IPS DF 4.7 (cell line): ENCODE data around the gene FBXW9.
"Not testable (repeated sequence)": the region's sequence is repeated elsewhere in the genome, so short reads cannot be mapped to it uniquely, and the experiment has no call there.

Experiments used
- DNase-seq: peaks from one replicate; pipeline ENCODE4 v3.0.0-alpha.2; 2013; ENCODE audit warnings: low spot score; ENCODE audit errors: extremely low read depth

Gene FBXW9

GRCh38 chr19:12656899-12657571 lies 39.4 kb downstream of the FBXW9 start:
- DNase-seq: no peak

- DNase-seq: no peak
Observed at GRCh38 chr19:12655546-12655945, 40.9 kb downstream of the FBXW9 start.

DNA sequence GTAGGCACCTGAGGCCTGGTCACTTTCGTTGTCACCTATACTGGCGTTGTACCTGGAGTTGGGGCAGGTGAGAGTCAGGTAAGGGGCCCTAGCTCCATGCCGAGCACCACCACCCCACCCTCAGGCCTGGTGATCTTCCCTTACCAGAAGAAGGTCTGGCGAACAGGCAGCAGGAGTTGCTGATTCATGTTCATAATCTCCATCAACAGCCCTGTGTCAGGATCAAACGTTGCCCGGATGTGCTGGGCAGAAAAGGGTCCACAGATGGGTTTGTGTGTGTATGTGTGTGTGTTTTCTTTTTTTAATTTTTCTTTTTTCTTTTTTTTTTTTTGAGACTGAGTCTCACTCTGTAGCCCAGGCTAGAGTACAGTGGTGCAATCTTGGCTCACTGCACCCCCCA lies 44.2 kb downstream of the FBXW9 start:
- no peak for DNase-seq

- no peak for DNase-seq
Observed at GRCh38 chr19:12649941-12650340, 46.5 kb downstream of the FBXW9 start.

DNA sequence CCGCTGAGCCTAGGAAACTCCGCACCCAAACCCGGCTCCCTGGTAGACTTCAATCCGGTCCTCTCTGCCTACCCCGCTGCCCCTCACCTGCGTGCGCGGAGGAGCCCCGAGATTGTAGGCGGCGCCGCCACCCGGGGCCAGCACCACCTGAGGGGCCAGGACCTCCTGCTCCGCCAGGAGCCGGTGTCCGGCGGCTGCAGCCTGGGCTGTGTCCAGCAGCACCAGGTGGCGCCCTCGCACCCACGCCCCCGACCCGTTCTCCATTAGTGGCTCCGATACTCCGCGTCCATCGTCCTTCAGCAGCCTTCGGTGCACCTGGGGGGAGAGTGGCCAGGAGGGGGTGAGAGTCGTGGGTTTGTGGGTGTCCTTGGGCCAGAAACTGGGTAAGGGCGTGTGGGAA lies 48.3 kb downstream of the FBXW9 start:
- no peak for DNase-seq

DNA sequence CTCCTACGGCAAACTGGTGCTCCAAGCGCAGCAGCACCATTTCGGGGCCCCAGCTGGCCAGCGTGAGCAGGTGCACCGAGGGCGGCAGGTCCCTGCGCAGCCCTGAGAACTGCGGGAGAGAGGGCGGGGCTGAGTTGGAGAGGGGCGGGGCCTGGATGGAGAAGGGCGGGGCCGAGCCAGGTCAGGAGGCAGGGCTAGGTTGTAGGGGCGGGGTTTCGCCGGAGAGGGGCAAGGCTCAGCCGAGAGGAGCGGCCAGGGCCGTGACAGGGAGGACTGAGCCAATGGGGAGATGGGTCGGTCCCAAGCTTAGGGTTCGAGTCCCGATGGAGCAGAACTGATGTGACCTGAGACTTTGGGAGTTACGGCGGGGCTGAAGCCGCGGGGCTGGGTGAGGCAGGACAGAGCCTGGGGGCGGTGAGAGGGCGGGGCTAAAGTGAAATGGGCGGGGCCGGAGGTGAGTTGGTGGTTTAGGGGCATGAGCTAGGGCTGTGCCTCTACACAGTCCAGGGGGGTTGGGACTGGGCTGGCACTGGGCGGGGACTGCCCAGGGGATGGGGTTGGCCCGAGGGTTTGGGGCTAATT lies 48.9 kb downstream of the FBXW9 start:
- DNase-seq: no peak

DNA sequence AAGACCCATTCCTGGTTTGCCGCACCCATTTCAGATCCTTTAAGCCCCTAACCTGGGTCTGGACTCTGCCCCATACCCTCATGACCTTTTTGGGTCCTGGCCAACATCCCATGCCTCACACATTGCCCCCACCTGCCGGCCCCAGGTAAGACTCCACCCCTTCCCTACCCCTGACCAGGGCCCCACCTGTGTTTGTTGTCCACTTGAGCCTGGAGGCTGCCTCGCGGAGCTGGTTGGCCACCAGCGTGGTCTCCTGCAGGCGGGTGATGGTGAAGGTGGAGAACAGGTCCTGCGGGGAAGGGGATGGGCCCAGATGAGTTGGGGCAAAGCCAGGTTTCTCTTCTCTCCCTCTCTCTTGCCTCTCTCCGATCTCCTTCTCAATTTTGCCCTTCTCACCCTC lies 49.4 kb downstream of the FBXW9 start:
- DNase-seq: no peak

GRCh38 chr19:12646551-12646950 lies 49.9 kb downstream of the FBXW9 start:
- no peak for DNase-seq

- not testable (repeated sequence) for DNase-seq
Observed at GRCh38 chr19:12643716-12644115, 52.7 kb downstream of the FBXW9 start.

- DNase-seq: no peak
Observed at GRCh38 chr19:12642506-12642905, 53.9 kb downstream of the FBXW9 start.

DNA sequence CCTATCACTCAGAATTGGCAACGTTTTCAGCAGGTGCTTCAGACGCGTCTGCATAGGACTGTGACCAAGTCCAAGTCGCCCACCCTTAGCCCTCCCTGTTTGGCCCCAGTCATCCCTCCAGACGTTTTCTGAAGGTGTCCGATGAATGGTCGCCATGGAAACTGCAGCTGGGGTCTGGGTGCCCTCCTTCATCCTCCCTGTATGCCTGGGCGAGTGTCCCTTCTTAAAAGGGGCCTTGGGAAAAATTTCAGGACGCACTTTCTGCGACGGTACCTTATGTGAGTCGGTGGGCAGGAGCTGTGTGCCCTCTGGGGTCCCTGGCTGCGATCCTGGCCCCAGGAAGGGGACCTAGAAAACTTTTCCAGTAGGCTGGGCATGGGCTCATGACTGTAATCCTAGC lies 55.0 kb downstream of the FBXW9 start:
- DNase-seq: no peak

DNA sequence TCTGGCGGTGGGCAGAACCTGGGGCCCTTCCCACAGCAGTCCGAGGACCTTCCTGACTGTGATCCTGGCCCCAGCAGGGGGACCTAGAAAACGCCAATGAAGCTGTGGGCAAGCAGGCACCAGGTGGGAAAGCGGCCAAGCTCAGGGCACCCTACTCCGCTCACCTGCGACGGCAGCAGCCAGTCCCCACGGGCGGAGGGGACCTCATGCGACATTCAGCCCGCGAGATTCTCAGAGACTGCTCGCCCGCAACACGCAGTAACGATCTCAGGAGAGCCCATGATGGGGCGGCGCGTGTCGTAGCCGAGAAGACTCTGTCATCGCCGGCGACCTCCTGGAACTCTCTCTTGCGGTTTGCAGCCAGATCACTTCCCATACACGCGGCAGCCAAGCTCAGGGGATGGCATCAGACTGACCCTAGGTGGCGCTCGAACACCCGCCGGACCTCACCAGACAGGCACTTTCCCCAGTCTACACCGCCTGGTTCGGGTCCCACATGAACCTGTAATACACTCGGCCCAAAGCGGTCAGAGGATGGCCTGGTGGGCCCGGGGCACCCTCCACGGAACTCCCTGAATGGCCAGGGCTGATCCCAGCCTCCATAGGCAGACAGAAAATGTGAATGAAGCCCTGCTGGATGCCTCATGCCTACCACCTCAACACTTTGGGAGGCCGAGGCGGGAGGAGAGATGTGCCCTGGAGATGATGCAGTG lies 56.4 kb downstream of the FBXW9 start:
- DNase-seq: no peak
